ENCODE data around the gene DDX17. TPM values are rescaled to one million over a fixed set of nuclear protein-coding genes. Genes with fewer than 3 reads are reported as not detected.

Gene DDX17
- total RNA-seq, 1 experiment from 2014 or later: 322 TPM

GRCh38 chr22:38441620-38442287, 64.4 kb downstream of the DDX17 start:
- Mint-ChIP-seq H3K9me3 (ENCODE audit: unreplicated experiment) (no peaks in the 10 kb centered on the region), H3K36me3 (ENCODE audit: insufficient read depth, unreplicated experiment) (no peaks in the 10 kb centered on the region), H3K4me1 (ENCODE audit: insufficient read depth, unreplicated experiment) (no peaks in the 10 kb centered on the region), H3K4me3 (ENCODE audit: unreplicated experiment) (no peak overlapping the region), H3K27ac (ENCODE audit: low read depth, unreplicated experiment) (no peak overlapping the region), H3K27me3 (ENCODE audit: insufficient read depth, unreplicated experiment) (peaks cover 51% of the 10 kb centered on the region)
- no peak for TF ChIP-seq CTCF (IDR thresholded peaks at IDR 0.05; ENCODE audit: unreplicated experiment)
- no TSS peak for BruUV-seq (replicated peaks)
- intact Hi-C loops (cut with micrococcal nuclease): no loop called here
- no peak for DNase-seq (ENCODE audit: unreplicated experiment)
- POLR2A ChIA-PET: interaction anchor here (1.5 kb wide), 1 partner anchor 9 kb away, joined by 5 read pairs; no protein-coding TSS in a partner anchor
- CTCF ChIA-PET: no interaction called here

GRCh38 chr22:38440747-38441350, 65.3 kb downstream of the DDX17 start:
- Mint-ChIP-seq H3K27me3 (ENCODE audit: insufficient read depth, unreplicated experiment) (peaks cover 51% of the 10 kb centered on the region), H3K9me3 (ENCODE audit: unreplicated experiment) (no peaks in the 10 kb centered on the region), H3K4me3 (ENCODE audit: unreplicated experiment) (no peak overlapping the region), H3K4me1 (ENCODE audit: insufficient read depth, unreplicated experiment) (no peaks in the 10 kb centered on the region), H3K36me3 (ENCODE audit: insufficient read depth, unreplicated experiment) (no peaks in the 10 kb centered on the region), H3K27ac (ENCODE audit: low read depth, unreplicated experiment) (no peak overlapping the region)
- CTCF ChIA-PET: interaction anchor here (0.6 kb wide), 1 partner anchor 328 kb away, joined by 3 read pairs; no protein-coding TSS in a partner anchor
- intact Hi-C loops (cut with micrococcal nuclease): no loop called here
- BruUV-seq (replicated peaks): no TSS peak
- no peak for DNase-seq (ENCODE audit: unreplicated experiment)
- no peak for TF ChIP-seq CTCF (IDR thresholded peaks at IDR 0.05; ENCODE audit: unreplicated experiment)
- POLR2A ChIA-PET: interaction anchor here (1.5 kb wide), 1 partner anchor 10 kb away, joined by 5 read pairs; no protein-coding TSS in a partner anchor

GRCh38 chr22:38437416-38437815, 68.7 kb downstream of the DDX17 start:
- H3K27ac Mint-ChIP-seq (ENCODE audit: low read depth, unreplicated experiment): no peak overlapping the region
- H3K4me1 Mint-ChIP-seq (ENCODE audit: insufficient read depth, unreplicated experiment): no peaks in the 10 kb centered on the region
- ChIA-PET CTCF (interaction anchor here (0.5 kb wide), 1 partner anchor 10 kb away, joined by 4 read pairs; no protein-coding TSS in a partner anchor), POLR2A (no interaction called here)
- TF ChIP-seq CTCF (IDR thresholded peaks at IDR 0.05; ENCODE audit: unreplicated experiment): no peak
- intact Hi-C loops (cut with micrococcal nuclease): no loop called here
- H3K4me3 Mint-ChIP-seq (ENCODE audit: unreplicated experiment): no peak overlapping the region
- BruUV-seq (replicated peaks): no TSS peak
- H3K27me3 Mint-ChIP-seq (ENCODE audit: insufficient read depth, unreplicated experiment): peaks cover 34% of the 10 kb centered on the region
- no peaks in the 10 kb centered on the region for H3K36me3 Mint-ChIP-seq (ENCODE audit: insufficient read depth, unreplicated experiment)
- DNase-seq (ENCODE audit: unreplicated experiment): peak; percentile 22
- H3K9me3 Mint-ChIP-seq (ENCODE audit: unreplicated experiment): no peaks in the 10 kb centered on the region

- ChIA-PET CTCF (no interaction called here), POLR2A (interaction anchor here (0.6 kb wide), 1 partner anchor 159 kb away, joined by 3 read pairs; no protein-coding TSS in a partner anchor)
- TF ChIP-seq CTCF (IDR thresholded peaks at IDR 0.05; ENCODE audit: unreplicated experiment): no peak
- Mint-ChIP-seq H3K9me3 (ENCODE audit: unreplicated experiment) (no peaks in the 10 kb centered on the region), H3K4me3 (ENCODE audit: unreplicated experiment) (no peak overlapping the region), H3K27ac (ENCODE audit: low read depth, unreplicated experiment) (no peak overlapping the region), H3K4me1 (ENCODE audit: insufficient read depth, unreplicated experiment) (no peaks in the 10 kb centered on the region), H3K27me3 (ENCODE audit: insufficient read depth, unreplicated experiment) (peaks cover 29% of the 10 kb centered on the region), H3K36me3 (ENCODE audit: insufficient read depth, unreplicated experiment) (no peaks in the 10 kb centered on the region)
- intact Hi-C loops (cut with micrococcal nuclease): no loop called here
- no peak for DNase-seq (ENCODE audit: unreplicated experiment)
- BruUV-seq (replicated peaks): no TSS peak
Measured at GRCh38 chr22:38436629-38437395, 69.3 kb downstream of the DDX17 start.
